ENCODE measurements around the gene SYT8. TPM values are rescaled to one million over a fixed set of nuclear protein-coding genes. Genes with fewer than 3 reads are reported as not detected.
"Not testable (repeated sequence)": the region's sequence is repeated elsewhere in the genome, so short reads cannot be mapped to it uniquely, and the experiment has no call there.

The SYT8 gene
- total RNA-seq, 1 donor from 2014 or later: 0.17 TPM

GRCh38 chr11:1875093-1875850 is 40.5 kb downstream of the SYT8 start:
- TF ChIP-seq, protein P1, sequence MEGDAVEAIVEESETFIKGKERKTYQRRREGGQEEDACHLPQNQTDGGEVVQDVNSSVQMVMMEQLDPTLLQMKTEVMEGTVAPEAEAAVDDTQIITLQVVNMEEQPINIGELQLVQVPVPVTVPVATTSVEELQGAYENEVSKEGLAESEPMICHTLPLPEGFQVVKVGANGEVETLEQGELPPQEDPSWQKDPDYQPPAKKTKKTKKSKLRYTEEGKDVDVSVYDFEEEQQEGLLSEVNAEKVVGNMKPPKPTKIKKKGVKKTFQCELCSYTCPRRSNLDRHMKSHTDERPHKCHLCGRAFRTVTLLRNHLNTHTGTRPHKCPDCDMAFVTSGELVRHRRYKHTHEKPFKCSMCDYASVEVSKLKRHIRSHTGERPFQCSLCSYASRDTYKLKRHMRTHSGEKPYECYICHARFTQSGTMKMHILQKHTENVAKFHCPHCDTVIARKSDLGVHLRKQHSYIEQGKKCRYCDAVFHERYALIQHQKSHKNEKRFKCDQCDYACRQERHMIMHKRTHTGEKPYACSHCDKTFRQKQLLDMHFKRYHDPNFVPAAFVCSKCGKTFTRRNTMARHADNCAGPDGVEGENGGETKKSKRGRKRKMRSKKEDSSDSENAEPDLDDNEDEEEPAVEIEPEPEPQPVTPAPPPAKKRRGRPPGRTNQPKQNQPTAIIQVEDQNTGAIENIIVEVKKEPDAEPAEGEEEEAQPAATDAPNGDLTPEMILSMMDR (IDR thresholded peaks at IDR 0.05; ENCODE audit: insufficient read depth, low read length, poor library complexity, severe bottlenecking): no peak
- H3K4me3 ChIP-seq (ENCODE audit: low read depth, low read length): no peak overlapping the region

GRCh38 chr11:1875851-1876301 is 41.1 kb downstream of the SYT8 start:
- not testable (repeated sequence) for H3K36me3 ChIP-seq (ENCODE audit: control insufficient read depth, insufficient read depth, low read length); DNase-seq (ENCODE audit: low read depth); H3K27me3 ChIP-seq (ENCODE audit: control insufficient read depth, insufficient read depth, low read length); H3K4me3 ChIP-seq (ENCODE audit: low read depth, low read length)

More at GRCh38 chr11:1875093-1875850, 40.5 kb downstream of the SYT8 start:
- H3K36me3 ChIP-seq (ENCODE audit: control insufficient read depth, insufficient read depth, low read length): no peaks in the 10 kb centered on the region
- H3K27me3 ChIP-seq (ENCODE audit: control insufficient read depth, insufficient read depth, low read length): peaks cover 14% of the 10 kb centered on the region
- DNase-seq (ENCODE audit: low read depth): no peak

DNA sequence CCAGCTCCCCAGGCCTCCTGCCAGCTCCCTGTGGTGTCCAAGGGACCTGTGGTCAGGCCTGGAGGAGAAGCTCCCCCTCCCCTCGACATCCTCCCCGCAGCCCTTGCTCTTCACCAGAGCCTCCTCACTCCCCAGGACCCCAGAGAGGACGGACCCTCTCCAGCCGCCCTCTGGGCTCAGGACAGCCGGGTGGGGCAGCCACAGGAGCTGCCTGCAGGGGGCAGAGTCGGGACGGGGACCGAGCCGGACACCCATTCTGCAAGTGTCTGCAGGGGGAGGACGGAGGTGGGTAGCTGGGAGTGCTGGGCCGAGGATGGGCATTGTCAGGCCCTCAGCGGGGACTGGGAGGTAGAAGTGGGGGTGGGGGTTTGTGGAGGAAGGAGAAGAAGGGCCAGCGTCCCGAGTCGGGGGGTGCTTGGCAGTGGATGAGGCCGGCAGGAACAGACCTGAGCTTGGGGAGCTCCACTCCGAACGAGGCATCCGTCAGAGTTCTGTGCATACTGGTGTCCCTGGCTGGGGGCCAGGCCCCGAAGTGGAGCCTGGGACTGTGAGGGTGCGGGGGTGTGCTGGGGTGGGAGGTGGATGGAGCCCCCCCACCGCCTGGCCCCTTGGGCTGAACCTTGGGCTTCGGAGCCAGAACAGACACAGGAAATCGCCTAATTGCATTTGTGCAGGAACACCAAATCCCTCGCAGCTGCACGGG is 41.7 kb downstream of the SYT8 start:
- Histone ChIP-seq H3K4me3 (ENCODE audit: low read depth, low read length) (no peak overlapping the region), H3K36me3 (ENCODE audit: control insufficient read depth, insufficient read depth, low read length) (no peaks in the 10 kb centered on the region)
- no peak for DNase-seq (ENCODE audit: low read depth)

GRCh38 chr11:1877211-1878136 is 42.7 kb downstream of the SYT8 start:
- peaks cover 8% of the 10 kb centered on the region for H3K27me3 ChIP-seq (ENCODE audit: control insufficient read depth, insufficient read depth, low read length)
- H3K4me3 ChIP-seq (ENCODE audit: low read depth, low read length): no peak overlapping the region
- DNase-seq (ENCODE audit: low read depth): no peak
- TF ChIP-seq, protein P1 (IDR thresholded peaks at IDR 0.05; ENCODE audit: insufficient read depth, low read length, poor library complexity, severe bottlenecking): no peak
- H3K36me3 ChIP-seq (ENCODE audit: control insufficient read depth, insufficient read depth, low read length): no peaks in the 10 kb centered on the region

More for the DNA sequence above, 41.7 kb downstream of the SYT8 start:
- H3K27me3 ChIP-seq (ENCODE audit: control insufficient read depth, insufficient read depth, low read length): peaks cover 8% of the 10 kb centered on the region
- TF ChIP-seq, protein P1 (IDR thresholded peaks at IDR 0.05; ENCODE audit: insufficient read depth, low read length, poor library complexity, severe bottlenecking): peak; percentile 56

- no peaks in the 10 kb centered on the region for H3K36me3 ChIP-seq (ENCODE audit: control insufficient read depth, insufficient read depth, low read length)
- H3K4me3 ChIP-seq (ENCODE audit: low read depth, low read length): no peak overlapping the region
- peaks cover 6% of the 10 kb centered on the region for H3K27me3 ChIP-seq (ENCODE audit: control insufficient read depth, insufficient read depth, low read length)
- no peak for DNase-seq (ENCODE audit: low read depth)
- TF ChIP-seq, protein P1 (IDR thresholded peaks at IDR 0.05; ENCODE audit: insufficient read depth, low read length, poor library complexity, severe bottlenecking): no peak
These were observed 43.6 kb downstream of the SYT8 start for GRCh38 chr11:1878137-1879031.

Measured in kidney epithelial cell (primary cell).